NCI-H2196 treated with DMSO at 0.1 percent for 48 hours (cell line): Measurements from ENCODE around the gene MTCL1.

Experiments used
- DNase-seq: peaks from one replicate; lab custom pipeline; 2025; ENCODE audit not compliant: unreplicated experiment; lab: John Stamatoyannopoulos, UW

Gene MTCL1

GRCh38 chr18:8788503-8789429 is 83.4 kb downstream of the MTCL1 start:
- no peak for DNase-seq

DNA sequence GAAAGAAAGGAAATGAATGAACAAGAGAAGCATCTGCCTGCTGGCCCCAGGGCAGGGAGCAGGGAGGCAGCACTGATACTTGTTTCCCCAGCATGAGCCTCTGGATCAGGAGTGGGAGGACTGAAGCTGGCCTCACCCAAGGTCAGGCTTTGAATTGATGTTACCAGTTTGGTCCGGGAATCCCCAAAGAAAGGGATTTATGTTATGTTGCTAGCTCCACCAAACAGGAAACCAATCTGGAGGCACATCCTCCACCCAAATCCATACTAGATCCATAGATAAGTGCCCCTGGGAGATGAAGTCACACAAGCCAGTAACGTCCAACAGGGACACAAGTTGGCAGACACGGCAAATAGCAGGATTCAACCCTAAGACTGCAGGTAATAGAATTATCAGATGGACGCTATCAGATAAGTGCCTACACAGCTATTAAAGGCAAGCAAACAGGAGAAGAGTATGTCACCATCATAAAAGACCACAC is 85.9 kb downstream of the MTCL1 start:
- no peak for DNase-seq

DNA sequence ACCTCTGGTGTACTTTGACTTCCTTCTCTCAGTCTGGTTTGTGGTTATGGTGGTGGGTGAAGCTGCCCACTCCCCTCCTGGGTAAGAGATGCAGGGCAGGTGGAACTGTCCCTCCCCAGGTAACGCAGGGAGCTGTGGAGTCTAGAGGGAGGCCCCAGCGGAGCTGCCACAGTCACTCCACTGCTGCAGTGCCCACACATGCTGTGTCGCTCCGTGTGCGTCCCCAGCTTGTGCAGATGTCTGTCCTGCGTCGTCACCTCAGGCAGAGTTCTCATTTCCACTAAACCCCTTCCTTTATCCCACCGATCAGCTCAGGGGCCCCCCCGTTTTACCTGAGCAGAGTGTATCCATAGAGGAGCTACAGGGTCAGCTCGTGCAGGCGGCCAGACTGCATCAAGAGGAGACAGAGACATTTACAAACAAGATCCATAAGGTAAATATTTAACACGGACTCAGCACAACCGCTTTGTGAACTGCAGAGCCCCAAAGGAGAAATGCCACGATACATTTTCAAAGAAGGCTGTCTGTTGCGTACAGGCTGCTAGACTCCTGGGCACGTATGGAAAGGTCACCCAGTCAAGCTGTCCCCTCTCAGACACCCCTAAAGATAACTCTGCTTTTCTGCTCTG is 87.4 kb downstream of the MTCL1 start:
- DNase-seq: no peak

- DNase-seq: no peak
Observed at GRCh38 chr18:8793445-8794155, 88.2 kb downstream of the MTCL1 start.

- DNase-seq: no peak
Observed at GRCh38 chr18:8794156-8794933, 89.0 kb downstream of the MTCL1 start.

DNA sequence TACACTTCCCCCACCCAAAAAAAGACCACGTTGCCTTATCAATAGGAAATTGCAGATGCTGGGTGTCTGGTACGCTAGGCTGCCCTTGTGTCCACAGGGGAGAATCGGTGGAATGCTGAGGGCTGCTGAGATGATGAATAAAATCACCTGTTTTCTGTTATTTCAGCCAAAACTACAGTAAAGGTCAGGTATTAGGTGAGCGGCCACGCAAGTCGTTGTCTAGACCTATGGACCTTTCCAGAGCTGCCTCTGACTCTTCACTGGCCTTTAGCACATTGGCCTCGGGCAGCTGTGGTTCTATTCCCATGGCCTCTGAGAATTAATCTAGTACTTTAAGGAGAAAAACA is 89.6 kb downstream of the MTCL1 start:
- no peak for DNase-seq

DNA sequence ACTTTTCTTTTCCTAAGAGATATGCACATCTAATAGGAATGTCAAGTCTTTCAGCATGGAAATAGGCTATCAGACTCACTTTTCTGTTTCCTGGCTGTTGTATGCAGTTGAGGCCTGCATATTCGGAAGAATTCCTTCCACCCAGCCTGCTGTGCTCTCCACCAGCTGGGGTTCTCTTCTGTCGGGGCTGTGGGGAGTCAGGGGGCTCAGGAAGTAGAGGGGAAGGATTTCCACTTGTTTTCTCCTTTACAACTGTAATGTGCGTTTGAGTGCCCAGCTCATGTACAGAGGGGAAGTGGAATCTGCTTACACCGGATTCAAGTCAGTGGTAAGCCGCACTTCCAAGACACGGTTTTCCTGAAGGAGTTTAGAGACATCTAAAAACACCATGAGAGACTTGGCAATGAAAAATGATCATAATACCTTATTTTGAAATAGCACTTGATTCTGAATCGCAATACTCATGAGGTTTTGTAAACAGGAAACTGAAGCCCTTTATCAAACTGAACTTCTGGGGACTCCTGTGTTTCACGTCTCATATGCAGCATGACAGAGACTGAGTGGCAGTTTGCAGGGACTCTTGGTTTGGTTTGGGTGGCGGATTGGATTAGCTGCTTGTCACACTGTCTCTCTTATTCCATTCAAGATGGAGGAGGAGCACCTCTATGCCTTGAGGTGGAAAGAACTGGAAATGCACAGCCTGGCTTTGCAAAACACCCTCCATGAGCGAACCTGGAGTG is 90.4 kb downstream of the MTCL1 start:
- DNase-seq: no peak

DNA sequence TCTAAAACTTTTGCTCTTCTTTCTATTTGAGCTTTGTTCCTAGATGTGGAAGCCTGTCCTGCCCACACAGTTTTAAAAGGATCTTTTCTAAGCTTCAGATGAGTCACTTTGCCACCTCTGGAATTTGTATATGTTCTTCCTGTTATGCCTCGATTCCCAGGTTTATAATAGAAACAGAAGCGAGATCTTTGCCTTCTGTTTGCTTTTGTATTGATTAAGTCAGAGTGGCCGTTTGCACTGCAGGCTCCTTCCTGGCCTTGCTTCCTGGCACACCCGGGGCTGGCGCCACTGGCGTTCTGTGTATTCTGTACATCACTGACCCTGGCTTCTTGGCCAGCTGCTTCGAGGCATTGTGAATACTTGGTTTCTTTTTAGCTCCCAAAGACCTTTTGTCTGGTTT is 91.8 kb downstream of the MTCL1 start:
- no peak for DNase-seq

DNA sequence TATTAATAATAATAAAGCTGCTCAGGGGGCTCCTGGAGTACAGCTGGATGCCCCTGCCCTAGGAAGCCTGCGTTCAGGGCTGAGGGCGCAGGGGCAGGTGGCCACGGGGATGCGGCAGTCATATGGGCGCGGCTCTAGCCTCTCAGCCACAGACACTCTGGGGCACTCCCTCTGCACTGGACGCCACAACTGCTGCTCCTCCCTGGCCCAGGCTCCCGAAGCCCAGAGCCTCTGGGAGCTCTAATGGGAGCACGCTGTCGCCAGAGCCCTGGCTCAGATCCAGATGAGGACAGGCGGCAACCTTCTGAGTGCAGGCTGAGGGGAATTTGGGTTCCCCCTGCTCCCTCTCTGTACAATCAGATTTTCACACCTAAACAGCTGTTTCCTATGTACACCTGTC is 93.6 kb downstream of the MTCL1 start:
- no peak for DNase-seq

- no peak for DNase-seq
Observed at GRCh38 chr18:8799596-8800441, 94.5 kb downstream of the MTCL1 start.

- DNase-seq: no peak
Observed at GRCh38 chr18:8800445-8800844, 95.1 kb downstream of the MTCL1 start.

DNA sequence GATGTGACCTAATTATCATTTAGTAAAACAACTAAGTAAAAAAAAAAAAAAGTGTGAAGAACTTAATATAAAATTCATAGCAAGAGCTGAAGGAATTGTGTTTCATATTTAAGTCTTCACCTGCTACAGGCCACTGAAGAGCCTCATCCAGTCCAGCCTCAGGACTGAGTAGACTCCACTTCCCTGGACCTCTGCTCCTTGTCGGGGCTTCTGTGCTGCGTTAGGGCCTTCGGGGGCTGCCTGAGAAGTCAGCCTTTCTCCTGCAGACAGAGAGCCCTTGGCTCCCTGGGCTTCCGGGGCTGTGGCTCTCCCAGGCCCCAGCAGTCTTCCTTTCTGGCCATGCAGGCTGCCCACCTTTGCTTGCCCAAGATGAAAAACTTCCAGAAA is 95.5 kb downstream of the MTCL1 start:
- DNase-seq: no peak

DNA sequence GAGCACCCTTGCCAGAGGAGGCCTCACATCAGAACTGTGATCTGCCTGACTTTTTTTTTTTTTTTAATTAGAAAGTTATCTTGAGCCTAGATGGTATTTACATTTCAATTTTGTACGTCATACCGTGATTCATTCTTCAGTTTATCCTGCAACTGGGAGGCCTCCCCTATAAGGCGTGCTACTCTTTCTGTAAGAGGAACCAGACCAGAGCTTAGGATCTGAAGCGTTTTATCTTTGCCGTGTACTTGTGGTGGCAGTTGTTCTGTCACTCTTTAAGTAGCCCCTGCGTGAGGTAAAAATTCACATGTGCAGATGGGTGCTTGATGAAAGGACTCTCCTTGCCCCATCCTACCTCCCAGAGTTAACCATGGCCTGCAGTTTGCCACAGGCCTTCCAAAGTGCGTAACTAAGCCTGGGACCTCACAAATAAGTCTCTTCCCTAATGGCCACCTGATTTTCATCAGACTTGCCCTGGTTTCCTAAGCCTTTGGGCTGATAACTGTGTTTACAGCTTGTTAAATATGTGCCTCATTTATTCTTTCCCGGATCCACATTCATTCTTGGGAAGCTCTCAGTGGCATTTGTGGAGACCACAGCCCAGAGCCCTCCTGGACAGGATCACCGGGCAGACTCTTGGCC is 96.0 kb downstream of the MTCL1 start:
- no peak for DNase-seq

GRCh38 chr18:8802017-8802672 is 96.8 kb downstream of the MTCL1 start:
- DNase-seq: no peak

DNA sequence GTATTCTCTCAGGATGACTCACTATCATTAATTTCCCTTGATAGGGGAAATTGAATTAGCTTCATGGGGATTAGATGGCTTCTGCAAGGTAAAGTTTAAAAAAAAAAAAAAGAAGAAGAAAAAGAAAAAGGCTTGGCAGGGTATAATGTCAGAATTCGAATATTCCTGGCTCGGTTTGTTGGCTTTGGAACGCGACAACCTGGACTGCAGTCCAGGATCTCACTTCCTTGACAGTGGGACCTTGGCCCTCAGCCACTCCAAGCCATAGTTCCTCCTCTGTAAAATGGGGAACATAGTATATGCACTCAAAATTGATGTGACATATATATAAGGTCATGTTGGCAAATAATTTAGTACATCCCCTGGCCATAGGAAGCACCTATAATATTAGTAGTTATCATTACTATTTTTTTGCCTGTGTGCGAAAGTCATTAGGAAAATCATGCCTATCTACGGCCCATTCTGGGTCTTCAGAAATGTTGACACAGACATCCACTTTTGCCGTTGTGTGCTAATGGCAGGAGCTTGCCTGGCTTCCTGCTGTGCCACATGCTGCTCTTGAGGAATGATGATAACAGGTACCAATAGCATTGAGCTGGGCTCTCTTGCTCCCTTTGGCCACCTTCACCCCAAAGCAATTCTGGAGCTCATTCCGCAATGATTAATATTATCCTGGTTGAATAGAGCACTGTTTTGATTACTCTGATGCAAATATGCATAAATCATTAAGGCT is 97.9 kb downstream of the MTCL1 start:
- no peak for DNase-seq

DNA sequence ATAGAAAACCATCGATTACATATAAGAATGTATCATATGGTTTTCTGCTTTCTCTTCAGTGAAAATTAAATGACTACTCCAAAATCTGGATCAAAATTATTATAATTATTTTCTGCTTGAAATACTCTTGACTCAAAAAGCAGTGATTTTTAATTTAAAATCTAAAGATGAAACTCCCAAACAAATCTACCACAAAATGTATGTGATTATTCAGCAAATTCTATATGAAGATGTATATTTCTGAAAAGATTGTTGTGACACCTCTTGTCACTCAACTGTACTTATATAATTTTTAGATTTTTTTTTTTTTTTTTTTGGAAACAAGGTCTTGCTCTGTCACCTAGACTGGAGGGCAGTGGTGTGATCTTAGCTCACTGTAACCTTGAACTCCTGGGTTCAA is 98.6 kb downstream of the MTCL1 start:
- no peak for DNase-seq

DNA sequence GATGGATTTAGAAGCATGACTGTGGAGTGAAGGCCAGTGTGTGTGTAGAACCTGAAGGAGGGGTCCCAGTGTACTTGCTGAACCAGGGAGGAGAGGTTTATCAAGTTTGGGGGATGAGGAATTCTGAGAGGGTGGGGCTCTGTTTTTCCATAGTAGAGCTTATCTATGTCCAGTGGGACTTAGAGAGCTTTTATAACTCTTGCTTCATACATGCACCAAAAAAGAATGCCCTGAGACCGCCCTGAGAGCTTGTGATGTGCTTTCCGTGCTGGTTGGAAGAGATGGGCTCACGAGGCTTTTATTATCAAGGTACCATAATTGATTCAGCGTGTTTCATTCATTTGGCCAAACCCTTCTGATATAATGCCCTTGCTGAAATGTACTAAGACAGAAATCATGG is 100.2 kb downstream of the MTCL1 start:
- DNase-seq: no peak
